22Rv1 (cell line): ENCODE measurements around the gene C10orf71.

Source experiments
- ZFX ChIP-seq: fragments of 450-650 bp; IDR thresholded peaks from 2 replicates; pipeline ENCODE4 v1.6.1; 2017; ENCODE audit warnings: antibody characterized with exemption, borderline replicate concordance
- TF ChIP-seq, protein P1 (sequence below): fragments of 450-650 bp; IDR thresholded peaks from 2 replicates; pipeline ENCODE4 v1.5.1; 2017; ENCODE audit warnings: mild to moderate bottlenecking

DNA sequence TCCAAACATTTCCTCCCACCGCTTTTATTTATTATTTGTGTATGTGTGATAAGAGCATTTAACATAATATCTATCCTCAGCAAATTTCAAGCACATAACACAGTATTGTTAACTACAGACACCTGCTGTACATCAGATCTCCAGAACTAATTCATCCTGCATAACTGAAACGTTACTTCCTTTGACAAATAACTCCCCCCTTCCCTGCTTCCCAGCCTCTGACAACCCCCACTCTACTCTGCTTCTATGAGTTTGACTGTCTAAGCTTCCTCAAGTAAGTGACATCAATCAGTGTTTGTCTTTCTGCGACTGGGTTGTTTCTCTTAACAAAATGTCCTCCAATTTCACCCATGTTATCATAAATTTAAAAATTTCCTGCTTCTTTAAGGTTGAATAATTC is 22.1 kb downstream of the C10orf71 start:
- TF ChIP-seq, protein P1, sequence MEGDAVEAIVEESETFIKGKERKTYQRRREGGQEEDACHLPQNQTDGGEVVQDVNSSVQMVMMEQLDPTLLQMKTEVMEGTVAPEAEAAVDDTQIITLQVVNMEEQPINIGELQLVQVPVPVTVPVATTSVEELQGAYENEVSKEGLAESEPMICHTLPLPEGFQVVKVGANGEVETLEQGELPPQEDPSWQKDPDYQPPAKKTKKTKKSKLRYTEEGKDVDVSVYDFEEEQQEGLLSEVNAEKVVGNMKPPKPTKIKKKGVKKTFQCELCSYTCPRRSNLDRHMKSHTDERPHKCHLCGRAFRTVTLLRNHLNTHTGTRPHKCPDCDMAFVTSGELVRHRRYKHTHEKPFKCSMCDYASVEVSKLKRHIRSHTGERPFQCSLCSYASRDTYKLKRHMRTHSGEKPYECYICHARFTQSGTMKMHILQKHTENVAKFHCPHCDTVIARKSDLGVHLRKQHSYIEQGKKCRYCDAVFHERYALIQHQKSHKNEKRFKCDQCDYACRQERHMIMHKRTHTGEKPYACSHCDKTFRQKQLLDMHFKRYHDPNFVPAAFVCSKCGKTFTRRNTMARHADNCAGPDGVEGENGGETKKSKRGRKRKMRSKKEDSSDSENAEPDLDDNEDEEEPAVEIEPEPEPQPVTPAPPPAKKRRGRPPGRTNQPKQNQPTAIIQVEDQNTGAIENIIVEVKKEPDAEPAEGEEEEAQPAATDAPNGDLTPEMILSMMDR: no peak
- TF ChIP-seq ZFX: no peak
